CD4-positive, alpha-beta T cell treated with Interferon alpha-2 for 1 hour (primary cell): Measurements from ENCODE around the gene ZNF470.

Experiments
- DNase-seq, 2 donors: peaks; one replicate each; pipeline ENCODE4 v3.0.0-alpha.2; 2020 to 2022

ZNF470 gene

GRCh38 chr19:56567274-56568120 lies at the start of gene ZNF470:
Gene ZNF470 (plus strand): TSS chr19:56567468. CDS start chr19:56570312, 2,844 bp downstream.
- peak; percentile 88 to 90 for DNase-seq

GRCh38 chr19:56525214-56525860 lies 41.9 kb upstream of the ZNF470 start:
- DNase-seq, result no peak

DNA sequence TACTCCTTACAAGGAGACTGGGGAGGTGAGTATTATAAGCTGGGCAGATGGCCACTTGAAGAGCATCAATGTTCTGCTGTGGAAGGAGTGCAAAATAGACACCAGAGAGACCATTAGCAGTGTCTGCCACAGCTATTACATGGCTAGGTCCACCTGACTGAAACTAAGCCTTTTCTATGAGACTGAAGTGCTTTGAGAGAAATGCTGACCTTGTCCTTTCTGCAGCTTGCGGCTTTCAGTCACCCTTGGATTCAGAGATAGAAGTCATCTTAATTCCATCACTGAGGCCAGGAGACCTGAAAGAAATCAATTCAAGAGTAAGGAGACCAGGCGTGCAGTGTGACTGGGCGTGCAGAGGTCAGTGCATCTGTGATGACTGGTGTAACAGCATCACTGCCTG lies 29.8 kb upstream of the ZNF470 start:
- no peak for DNase-seq

- peak; percentile 89 to 90 for DNase-seq
Measured at GRCh38 chr19:56538254-56538760, 29.0 kb upstream of the ZNF470 start.

DNA sequence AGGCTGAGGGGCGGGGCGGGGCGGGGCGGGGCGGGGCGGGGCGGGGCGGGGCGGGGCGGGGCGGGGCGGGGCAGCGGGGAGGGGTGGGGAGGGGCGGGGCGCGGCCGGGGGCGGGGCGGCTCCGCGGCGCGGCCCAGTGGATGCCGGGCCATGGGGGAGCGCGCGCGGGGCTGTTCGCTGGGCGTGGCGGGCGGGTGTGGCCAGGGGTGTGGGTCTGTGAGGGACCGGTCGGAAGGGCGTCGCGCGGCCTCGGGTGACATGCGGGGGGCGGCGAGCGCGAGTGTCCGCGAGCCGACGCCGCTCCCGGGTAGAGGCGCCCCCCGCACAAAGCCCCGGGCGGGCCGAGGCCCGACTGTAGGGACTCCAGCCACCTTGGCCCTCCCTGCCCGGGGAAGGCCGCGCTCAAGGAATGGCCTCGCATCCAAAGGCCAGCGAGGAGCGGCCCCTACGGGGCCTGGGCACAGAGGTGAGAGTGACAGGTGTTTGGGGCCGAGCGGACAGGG lies 28.5 kb upstream of the ZNF470 start, which contains the start of gene ZFP28:
Gene ZFP28 (plus strand): TSS at position 188 of the 503 bp plus-strand sequence. CDS start 71 bp downstream, at position 259.
- no peak for DNase-seq

DNA sequence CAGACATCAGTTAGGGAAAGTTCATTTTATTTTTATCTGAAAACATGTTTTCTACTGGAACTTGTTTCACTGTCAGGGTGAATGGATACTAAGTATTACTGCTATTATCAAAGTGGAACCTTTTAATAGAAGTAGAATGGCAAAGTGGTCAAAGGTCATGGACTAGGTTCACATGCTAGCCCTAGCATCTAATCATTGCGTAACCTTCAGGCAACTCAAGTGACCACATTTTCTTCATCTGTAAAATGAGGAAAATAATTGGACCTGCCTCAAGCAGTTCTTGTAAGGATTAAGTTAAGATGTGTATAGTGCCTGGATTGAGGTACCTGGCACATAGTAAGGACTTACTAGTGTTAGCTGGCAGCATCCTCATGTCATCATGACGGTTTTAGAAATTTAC lies 23.5 kb upstream of the ZNF470 start:
- no peak for DNase-seq

DNA sequence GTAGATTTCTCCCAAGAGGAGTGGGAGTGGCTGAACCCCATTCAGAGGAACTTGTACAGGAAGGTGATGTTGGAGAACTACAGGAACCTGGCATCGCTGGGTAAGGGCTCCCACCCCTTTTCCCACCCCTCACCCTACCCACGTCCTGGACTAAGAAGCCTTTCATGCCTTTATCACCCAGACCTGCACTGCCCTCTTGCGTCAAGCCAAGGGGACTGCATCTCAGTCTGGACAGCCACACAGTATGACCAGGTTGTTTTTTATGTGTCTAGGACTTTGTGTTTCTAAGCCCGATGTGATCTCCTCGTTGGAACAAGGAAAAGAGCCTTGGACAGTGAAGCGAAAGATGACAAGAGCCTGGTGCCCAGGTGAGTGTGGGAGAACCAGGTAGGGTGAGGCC lies 19.7 kb upstream of the ZNF470 start:
- no peak for DNase-seq

DNA sequence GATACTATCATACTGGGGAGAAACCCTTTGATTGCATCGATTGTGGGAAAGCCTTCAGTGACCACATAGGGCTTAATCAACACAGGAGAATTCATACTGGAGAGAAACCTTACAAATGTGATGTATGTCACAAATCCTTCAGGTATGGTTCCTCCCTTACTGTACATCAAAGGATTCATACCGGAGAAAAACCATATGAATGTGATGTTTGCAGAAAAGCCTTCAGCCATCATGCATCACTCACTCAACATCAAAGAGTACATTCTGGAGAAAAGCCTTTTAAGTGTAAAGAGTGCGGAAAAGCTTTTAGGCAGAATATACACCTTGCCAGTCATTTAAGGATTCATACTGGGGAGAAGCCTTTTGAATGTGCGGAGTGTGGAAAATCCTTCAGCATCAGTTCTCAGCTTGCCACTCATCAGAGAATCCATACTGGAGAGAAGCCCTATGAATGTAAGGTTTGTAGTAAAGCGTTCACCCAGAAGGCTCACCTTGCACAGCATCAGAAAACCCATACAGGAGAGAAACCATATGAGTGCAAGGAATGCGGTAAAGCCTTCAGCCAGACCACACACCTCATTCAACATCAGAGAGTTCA lies 12.9 kb upstream of the ZNF470 start:
- DNase-seq, result no peak

- no peak for DNase-seq
Measured at GRCh38 chr19:56562766-56563165, 4.5 kb upstream of the ZNF470 start.

DNA sequence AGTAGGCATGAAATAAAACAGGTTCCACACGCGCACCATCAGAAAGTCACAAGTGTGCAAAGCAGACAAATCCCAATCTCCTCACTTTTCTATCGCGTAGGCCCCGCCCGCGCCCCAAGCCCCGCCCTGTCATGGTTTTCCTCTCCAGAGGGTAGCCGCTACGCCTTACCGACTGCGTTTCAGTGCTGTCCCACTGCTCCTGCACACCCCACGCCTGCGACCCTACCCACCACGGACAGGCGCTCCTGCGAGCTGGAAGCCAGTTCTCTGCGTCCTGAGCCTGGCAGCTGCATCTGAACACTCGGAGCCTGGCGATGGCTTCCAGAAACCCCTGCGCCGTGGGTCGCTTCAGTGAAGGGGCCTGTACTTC lies 379 bp upstream of the ZNF470 start:
- DNase-seq, result peak; percentile 1 to 26

DNA sequence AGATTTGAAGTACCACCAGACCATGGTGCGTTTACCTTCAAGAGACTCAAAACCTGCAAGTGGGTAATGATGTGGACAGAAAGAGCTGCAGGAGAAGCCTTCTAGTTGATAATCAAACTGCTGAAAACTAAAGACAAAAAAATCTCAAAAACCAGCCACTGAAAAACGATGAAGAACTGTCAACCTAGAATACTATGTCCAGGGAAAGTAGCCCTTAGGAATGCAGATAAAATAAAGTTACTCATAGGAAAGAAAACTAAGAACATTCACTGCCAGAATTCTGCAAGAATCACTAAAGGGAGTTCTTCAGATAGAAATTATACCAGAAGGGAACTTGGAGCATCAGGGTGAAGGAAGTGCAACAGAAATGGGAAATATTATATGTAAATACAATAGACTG lies 5.3 kb downstream of the ZNF470 start:
- no peak for DNase-seq

DNA sequence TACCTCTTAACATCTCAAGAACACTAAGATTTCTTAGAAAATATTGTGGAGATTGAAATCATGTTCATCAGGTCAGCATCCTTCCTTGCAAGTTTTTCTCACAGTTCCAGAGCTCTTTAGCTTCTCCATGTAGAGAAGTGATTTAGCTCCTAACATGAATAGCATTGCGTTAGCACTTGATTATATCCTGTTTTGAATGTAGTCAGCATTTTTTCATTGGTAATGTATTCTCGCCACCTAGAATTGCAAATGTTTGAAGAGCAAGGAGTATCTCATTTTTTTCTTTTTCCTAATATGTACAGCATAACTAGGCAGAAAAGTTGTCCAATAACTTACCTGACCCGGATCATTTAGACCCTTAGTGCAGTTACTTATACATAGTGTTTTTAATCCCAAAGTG lies 6.6 kb downstream of the ZNF470 start:
- DNase-seq, result no peak

GRCh38 chr19:56577719-56578602 lies 10.7 kb downstream of the ZNF470 start:
- no peak for DNase-seq

GRCh38 chr19:56594446-56594782 lies 27.1 kb downstream of the ZNF470 start:
- no peak for DNase-seq

DNA sequence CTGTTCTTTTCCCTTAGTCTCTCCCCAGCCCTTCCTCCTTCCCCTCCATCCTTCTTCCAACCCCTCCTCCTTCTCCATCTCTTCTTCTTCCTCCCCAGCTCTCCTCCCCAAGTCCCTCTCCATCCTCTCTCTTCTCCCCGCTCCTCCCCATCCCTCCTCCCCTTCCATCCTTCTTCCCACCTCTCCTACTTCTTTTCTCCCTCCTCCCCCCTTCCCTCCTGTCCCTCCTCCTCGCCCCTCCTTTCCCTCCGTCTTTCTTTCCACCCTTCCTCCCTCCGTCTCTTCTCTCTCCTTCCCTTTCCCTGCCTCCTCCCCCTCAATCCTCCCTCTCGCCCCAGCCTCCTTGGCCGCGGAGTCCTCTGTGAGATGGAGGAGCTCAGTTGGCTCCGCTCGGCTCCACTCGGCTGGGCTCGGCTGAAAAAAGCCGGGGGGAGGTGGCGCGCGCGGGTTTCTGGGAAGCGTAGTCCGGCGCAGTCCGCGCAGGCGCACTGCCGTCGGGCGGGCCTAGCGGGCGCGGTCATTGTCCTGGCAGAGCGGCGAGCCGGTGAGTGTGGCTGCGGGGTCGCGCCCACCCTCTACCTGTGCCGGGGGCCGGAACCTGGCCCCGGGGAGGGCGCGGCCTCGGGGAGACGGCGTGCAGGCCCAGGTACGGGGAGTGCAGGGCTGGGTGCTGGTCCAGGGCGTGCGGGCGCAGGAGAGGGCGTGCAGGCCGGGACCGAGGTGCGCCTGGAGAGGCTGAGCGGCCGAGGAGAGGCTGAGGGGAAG lies 27.7 kb downstream of the ZNF470 start, which contains the start of gene ZNF71:
Gene ZNF71 (plus strand): TSS at position 520 of the 765 bp plus-strand sequence. CDS start 6,257 bp downstream, outside the sequence.
- peak; percentile 87 to 91 for DNase-seq

DNA sequence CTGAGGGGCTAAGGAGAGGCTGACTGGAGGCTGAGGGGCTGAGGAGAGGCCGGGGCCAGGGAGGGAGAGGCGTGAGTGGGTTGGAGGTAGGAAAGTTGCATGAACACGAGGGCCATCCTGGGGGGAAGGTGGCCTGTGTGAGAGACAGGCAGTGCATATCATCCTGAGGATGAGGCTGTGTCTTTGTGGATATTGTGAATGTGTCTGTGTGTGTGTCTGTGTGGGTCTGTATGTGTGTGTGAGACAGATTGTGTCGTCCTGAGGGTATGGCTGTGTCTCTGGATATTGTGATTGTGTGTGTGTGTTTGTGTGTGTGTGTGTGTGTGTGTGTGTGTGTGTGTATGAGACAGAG lies 28.3 kb downstream of the ZNF470 start:
- DNase-seq, result no peak

DNA sequence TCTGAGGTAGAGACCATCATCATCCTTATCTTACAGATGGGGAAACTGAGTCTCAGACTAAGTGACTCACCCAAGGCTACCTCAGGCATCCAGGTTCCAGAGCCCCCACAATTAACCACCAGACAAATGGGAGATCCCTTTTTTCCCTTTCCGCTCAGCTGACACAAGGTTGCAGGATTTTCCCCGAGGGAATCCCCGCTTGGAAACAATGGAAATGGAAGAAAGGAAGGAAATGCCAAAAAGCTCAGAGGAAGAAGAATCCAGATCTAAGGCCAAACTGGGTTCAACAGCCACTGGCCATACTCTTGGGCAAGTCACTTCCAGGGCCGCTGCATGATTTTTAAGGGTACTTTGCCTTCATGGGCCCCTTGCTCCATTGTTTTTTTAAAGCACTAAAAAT lies 29.4 kb downstream of the ZNF470 start:
- no peak for DNase-seq

- no peak for DNase-seq
Measured at GRCh38 chr19:56597696-56598095, 30.4 kb downstream of the ZNF470 start.

GRCh38 chr19:56601375-56601774 lies 34.1 kb downstream of the ZNF470 start:
- no peak for DNase-seq

DNA sequence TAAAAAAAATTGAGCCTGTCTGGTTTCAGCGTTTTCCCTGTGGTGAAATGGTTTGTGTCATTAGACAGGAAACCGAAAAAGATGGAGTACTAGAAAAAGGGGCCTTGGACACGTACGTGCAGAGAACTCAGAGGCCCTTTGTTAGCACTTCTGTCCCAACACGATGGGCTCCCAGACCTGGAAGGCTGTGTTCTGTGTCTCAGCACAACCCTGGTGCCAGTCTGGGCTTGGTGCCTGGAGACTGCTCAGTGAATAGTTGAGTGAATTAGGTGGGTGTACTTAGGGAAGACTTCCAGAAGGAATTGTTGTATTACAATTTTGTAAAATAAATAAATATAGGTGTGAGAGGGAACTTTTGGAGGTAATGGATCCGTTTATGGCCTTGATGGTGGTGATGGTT lies 36.6 kb downstream of the ZNF470 start:
- DNase-seq, result no peak

DNA sequence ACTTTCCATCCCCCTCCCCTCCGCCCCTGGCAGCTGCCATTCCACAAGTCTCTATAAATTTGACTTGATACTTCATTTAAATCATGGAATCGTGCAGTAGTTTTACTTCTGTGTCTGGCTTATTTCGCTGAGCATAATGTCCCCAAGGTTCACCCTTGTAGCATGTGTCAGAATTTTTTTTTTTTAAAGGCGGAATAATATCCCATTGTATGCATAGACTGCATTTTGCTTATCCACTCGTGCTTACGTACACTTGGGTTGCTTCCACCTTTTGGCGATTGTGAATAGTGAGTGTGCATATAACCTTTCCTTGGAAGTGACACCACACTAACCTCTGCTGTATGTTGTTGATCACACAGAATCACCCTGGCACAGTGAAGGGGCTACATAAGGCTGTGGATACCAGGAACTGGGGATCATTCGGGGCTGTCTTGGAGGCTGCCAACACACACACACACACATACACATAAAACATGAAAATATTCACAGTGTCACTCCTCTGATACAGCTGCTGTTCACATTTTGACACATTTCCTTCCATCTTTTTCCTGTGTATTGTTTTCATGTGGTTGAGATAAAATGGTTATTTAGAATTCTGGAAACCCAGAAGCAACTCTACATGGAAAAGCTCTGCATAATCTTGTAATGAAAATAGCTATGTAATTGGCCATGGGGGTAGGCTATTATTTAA lies 41.2 kb downstream of the ZNF470 start:
- DNase-seq, result no peak
